ENCODE data around the gene NOTUM.
A peak's percentile ranks its signal among the peaks of the same experiment; 100 is the strongest.

NOTUM gene

DNA sequence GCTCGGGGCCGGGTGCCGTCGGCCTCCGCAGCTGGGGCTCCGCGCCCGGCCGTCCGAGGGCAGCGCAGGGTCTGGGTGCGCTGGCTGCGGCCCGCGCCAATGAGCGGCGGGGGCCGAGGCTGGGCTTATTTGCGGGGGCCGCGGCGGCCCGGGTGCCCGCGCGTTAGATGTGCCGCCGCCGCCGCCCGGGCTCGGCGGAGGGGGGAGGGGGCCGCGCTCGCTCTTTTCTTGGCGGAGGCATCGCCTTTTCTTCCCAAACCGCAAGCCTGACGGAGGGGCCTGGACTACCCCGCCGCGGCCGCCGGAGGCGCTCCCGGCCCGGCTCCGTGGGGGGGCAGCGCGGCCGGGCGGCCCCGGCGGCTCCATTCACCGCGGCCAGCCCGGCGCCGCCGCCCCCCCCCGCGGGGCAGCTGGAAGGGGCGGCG, at the start of gene NOTUM:
Gene NOTUM (minus strand): TSS at position 101 of the 425 bp plus-strand sequence. CDS start 278 bp downstream, outside the sequence.
- Histone ChIP-seq H3K36me3 (no peaks in the 10 kb centered on the region), H3K27ac (no peak within 1 kb of the TSS), H3K9me3 (replicated peaks in 1 of 11) (no peaks in the 10 kb centered on the region), H4K20me1 (peaks cover 0 to 46% (median 18%) of the 10 kb centered on the region in 11 experiments; a peak in 16 of 22 replicates), H3K4me3 (peak within 1 kb of the TSS; percentile 54 to 69 (median 59)), H3K4me1 (peaks cover 25 to 40% (median 34%) of the 10 kb centered on the region in 10 experiments), H3K9ac (peak within 1 kb of the TSS; percentile 10 to 71 (median 55); a peak in 15 of 22 replicates), H3K4me2 (peak within 1 kb of the TSS; percentile 87 to 98 (median 94)), H3K27me3 (peaks cover 88 to 96% (median 93%) of the 10 kb centered on the region in 11 experiments)
- TF ChIP-seq Cebpa-rat (IDR thresholded peaks at IDR 0.05): no peak

DNA sequence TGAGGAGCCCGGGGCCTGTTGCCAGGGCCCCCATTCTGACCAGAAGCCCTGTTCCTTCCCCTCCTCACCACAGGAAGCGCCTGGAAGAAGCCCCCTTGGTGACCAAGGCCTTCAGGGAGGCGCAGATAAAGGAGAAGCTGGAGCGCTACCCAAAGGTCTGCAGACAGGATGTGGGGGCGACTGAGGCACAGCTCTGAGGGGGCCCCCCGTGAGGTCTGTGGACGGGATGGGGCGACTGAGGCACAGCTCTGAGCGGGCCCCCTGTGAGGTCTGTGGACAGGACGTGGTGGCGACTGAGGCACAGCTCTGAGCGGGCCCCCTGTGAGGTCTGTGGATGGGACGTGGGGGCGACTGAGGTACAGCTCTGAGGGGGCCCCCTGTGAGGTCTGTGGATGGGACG, 48.4 kb upstream of the NOTUM start:
- Histone ChIP-seq H3K36me3 (no peaks in the 10 kb centered on the region; a peak in 1 of 22 replicates), H3K9me3 (replicated peaks in 1 of 11) (no peaks in the 10 kb centered on the region), H3K9ac (0 out of 22 replicates have a peak overlapping the region, but pooled peaks of 1 of the 11 experiments have one; percentile 29), H3K27me3 (peaks cover 6 to 55% (median 39%) of the 10 kb centered on the region in 11 experiments; a peak in 21 of 22 replicates), H3K27ac (no peak overlapping the region), H3K4me2 (peak overlapping the region in 1 of 11 experiments; percentile 10; a peak in 1 of 22 replicates), H4K20me1 (peaks cover 33 to 90% (median 74%) of the 10 kb centered on the region in 11 experiments; a peak in 21 of 22 replicates), H3K4me1 (peaks cover 10 to 88% (median 63%) of the 10 kb centered on the region in 10 experiments; a peak in 19 of 20 replicates), H3K4me3 (no peak overlapping the region)
- TF ChIP-seq Cebpa-rat (IDR thresholded peaks at IDR 0.05): no peak

DNA sequence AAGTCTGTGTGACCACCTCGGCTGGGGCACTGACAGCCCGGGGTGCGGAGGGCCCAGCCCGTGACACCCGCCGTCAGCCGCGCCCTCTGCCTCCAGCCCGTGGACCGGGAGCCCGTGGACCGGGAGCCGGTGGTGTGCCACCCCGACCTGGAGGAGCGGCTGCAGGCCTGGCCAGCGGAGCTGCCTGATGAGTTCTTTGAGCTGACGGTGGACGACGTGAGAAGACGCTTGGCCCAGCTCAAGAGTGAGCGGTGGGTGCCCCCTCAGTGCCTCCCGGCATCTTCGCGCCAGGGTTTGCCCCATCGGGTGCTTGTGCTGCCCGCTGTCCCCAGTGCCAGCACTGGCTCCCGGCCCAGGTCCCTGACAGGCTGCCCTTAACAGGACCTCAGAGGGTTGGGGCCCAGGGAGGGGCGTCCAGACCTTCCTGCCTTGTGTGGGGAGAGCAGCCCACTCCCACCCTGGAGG, 48.0 kb upstream of the NOTUM start:
- Histone ChIP-seq H3K27me3 (peaks cover 6 to 55% (median 39%) of the 10 kb centered on the region in 11 experiments; a peak in 21 of 22 replicates), H3K4me2 (peak overlapping the region in 2 of 11 experiments; percentile 10 to 93; a peak in 1 of 22 replicates), H4K20me1 (peaks cover 37 to 90% (median 74%) of the 10 kb centered on the region in 11 experiments; a peak in 21 of 22 replicates), H3K4me3 (no peak overlapping the region), H3K9me3 (replicated peaks in 1 of 11) (no peaks in the 10 kb centered on the region), H3K36me3 (no peaks in the 10 kb centered on the region; a peak in 1 of 22 replicates), H3K9ac (0 out of 22 replicates have a peak overlapping the region, but pooled peaks of 1 of the 11 experiments have one; percentile 29), H3K27ac (no peak overlapping the region), H3K4me1 (peaks cover 15 to 88% (median 63%) of the 10 kb centered on the region in 10 experiments)
- no peak for TF ChIP-seq Cebpa-rat (IDR thresholded peaks at IDR 0.05)

DNA sequence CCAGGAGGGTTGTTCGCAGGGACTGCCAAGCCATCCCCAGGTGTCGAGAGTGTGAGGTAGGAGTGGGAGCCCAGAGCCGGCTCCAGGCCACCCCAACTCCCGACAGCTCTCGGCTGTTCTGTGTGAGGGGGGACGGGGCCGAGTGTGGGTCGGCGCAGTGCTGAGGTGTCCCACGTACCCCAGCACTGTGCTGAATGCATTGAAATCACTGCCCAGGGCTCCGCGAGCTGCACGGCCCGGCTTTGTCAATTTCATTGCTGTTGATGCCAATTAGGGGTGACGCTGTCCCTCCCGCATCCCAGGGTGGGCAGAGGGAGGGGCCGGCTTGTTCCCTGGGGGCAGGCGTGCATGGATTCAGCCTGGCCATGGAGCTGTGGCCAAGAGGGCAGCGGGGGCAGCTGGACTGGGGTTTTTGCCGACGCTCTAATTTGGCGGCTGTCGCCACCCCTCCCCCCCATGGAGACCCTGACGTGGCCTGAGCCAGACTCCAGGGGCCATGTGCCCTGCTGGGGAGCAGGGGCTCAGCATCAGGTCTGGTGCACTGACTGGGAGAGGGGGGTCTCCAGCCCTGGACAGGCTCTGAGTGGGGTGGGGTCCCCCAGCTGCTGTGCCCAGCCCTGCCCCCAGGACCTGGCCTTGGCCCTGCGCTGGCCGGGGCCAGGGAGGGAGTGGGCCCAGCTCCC, 47.4 kb upstream of the NOTUM start:
- H3K9me3 ChIP-seq (replicated peaks in 1 of 11): no peaks in the 10 kb centered on the region
- H4K20me1 ChIP-seq: peaks cover 43 to 90% (median 73%) of the 10 kb centered on the region in 11 experiments; a peak in 21 of 22 replicates
- no peak for TF ChIP-seq Cebpa-rat (IDR thresholded peaks at IDR 0.05)
- H3K4me1 ChIP-seq: peaks cover 21 to 88% (median 63%) of the 10 kb centered on the region in 10 experiments
- no peak overlapping the region for H3K27ac ChIP-seq
- no peak overlapping the region for H3K4me3 ChIP-seq
- H3K27me3 ChIP-seq: peaks cover 6 to 49% (median 33%) of the 10 kb centered on the region in 11 experiments; a peak in 21 of 22 replicates
- peak overlapping the region in 5 of 11 experiments; percentile 60 to 93 (median 74); a peak in 10 of 22 replicates for H3K4me2 ChIP-seq
- H3K9ac ChIP-seq: no peak overlapping the region
- no peaks in the 10 kb centered on the region; a peak in 1 of 22 replicates for H3K36me3 ChIP-seq

DNA sequence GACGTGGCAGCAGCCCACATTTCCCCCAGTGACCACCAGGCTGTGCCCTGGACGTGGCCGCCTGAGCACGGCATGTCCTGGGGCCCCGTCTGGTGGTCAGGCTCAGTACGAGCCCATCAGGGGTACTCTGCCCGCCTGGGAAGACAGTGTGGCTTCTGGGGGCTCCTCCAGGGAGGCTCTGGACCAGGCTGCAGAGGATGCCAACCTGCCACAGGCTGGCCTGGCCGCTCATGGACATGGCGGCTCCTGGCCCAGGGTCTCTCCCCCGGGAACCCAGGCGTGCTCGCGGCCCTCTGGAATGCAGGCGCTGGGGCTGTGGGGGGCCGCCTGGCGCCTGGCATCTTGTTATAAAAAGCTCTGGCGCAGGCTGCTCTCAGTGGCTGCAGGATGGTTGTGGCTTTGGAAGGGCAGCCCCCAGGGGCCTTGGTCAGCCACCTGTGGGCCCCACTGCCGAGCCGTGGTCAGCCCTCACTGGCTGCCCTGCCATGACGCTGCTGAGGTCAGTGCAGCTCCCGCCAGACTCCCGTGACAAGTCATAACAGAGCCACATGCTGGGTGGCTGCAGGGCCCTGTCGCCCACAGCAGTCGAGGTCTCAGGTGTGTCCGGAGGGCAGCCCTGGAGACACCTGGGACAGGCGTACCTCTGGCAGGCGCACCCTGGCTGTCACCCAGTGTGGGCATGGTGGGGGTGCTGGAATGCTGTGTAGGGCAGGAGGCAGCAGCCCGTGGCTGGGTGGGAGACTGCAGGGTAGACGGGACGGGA, 46.7 kb upstream of the NOTUM start:
- Histone ChIP-seq H3K4me1 (peaks cover 28 to 88% (median 63%) of the 10 kb centered on the region in 10 experiments), H3K27me3 (peaks cover 4 to 46% (median 26%) of the 10 kb centered on the region in 11 experiments; a peak in 19 of 22 replicates), H3K4me2 (peak overlapping the region in 9 of 11 experiments; percentile 15 to 93 (median 71); a peak in 16 of 22 replicates), H3K27ac (no peak overlapping the region), H3K9ac (peak overlapping the region in 5 of 11 experiments; percentile 8 to 50 (median 10); a peak in 6 of 22 replicates), H3K36me3 (no peaks in the 10 kb centered on the region; a peak in 1 of 22 replicates), H4K20me1 (peaks cover 45 to 90% (median 68%) of the 10 kb centered on the region in 11 experiments; a peak in 21 of 22 replicates), H3K4me3 (no peak overlapping the region; a peak in 1 of 20 replicates), H3K9me3 (replicated peaks in 1 of 11) (no peaks in the 10 kb centered on the region)
- no peak for TF ChIP-seq Cebpa-rat (IDR thresholded peaks at IDR 0.05)

DNA sequence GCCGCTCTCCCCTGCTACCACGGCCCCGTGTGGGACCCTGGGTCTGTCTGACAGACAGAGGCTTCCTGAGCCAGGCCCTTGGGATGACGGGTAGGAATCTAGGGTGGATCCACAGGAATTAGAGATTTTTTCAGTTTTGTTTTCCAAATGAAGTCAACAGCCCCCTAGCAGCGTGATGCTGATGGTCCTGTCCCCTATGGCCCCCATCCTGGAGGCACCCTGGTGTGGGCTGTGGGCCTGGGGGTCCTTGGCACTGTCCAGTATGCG, 46.2 kb upstream of the NOTUM start:
- H4K20me1 ChIP-seq: peaks cover 46 to 90% (median 68%) of the 10 kb centered on the region in 11 experiments; a peak in 21 of 22 replicates
- H3K9me3 ChIP-seq (replicated peaks in 1 of 11): no peaks in the 10 kb centered on the region
- no peaks in the 10 kb centered on the region; a peak in 1 of 22 replicates for H3K36me3 ChIP-seq
- TF ChIP-seq Cebpa-rat (IDR thresholded peaks at IDR 0.05): no peak
- peak overlapping the region in 4 of 11 experiments; percentile 8 to 50 (median 10); a peak in 2 of 22 replicates for H3K9ac ChIP-seq
- peak overlapping the region in 9 of 11 experiments; percentile 15 to 93 (median 71); a peak in 16 of 22 replicates for H3K4me2 ChIP-seq
- peaks cover 28 to 88% (median 63%) of the 10 kb centered on the region in 10 experiments for H3K4me1 ChIP-seq
- H3K4me3 ChIP-seq: no peak overlapping the region; a peak in 1 of 20 replicates
- peaks cover 0 to 43% (median 21%) of the 10 kb centered on the region in 11 experiments; a peak in 18 of 22 replicates for H3K27me3 ChIP-seq
- H3K27ac ChIP-seq: no peak overlapping the region

DNA sequence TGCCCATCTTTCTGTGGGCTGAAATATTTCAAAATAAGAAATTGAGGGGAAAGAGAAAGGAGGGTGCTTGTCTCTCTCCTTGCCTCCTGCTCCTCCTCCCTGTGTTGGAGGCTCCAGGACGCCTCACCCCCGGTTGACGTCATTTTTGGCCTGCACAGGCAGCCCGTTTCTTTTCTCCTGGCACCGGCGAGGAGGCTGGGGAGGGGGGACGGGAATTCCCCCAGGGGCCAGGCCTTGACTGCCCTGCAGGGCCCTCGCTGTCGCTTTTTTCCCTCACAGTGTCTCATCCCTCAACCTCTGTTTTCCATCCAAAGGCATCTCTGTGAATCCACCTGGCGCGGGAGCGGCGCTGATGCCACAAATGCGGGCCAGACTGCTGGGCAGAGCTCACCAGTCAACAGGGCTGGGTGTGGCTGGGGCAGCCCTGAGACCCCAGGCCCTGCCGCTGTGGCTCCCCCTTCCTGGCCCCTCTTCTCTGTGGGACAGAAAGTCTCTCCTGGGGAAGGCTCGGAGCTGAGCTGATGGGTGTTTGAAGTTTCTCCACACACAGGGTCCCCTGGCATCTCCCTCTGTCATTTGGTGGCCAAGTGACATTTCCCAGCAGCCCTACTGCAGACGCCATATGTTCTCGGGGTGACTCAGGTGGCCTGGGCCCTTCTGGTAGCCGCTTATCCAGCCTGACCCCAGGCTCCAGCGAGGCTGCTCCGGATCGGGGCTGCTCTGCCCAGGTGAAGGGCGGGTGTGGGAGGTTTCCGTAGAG, 45.7 kb upstream of the NOTUM start:
- H3K27me3 ChIP-seq: peaks cover 0 to 43% (median 15%) of the 10 kb centered on the region in 11 experiments; a peak in 17 of 22 replicates
- H3K36me3 ChIP-seq: no peaks in the 10 kb centered on the region; a peak in 1 of 22 replicates
- peaks cover 50 to 90% (median 68%) of the 10 kb centered on the region in 11 experiments; a peak in 21 of 22 replicates for H4K20me1 ChIP-seq
- H3K4me1 ChIP-seq: peaks cover 28 to 88% (median 63%) of the 10 kb centered on the region in 10 experiments
- peak overlapping the region in 9 of 11 experiments; percentile 15 to 93 (median 71); a peak in 15 of 22 replicates for H3K4me2 ChIP-seq
- TF ChIP-seq Cebpa-rat (IDR thresholded peaks at IDR 0.05): no peak
- H3K4me3 ChIP-seq: no peak overlapping the region
- H3K9ac ChIP-seq: no peak overlapping the region; a peak in 1 of 22 replicates
- H3K9me3 ChIP-seq (replicated peaks in 1 of 11): no peaks in the 10 kb centered on the region
- H3K27ac ChIP-seq: no peak overlapping the region
